NT2/D1 (cell line): ENCODE measurements around the gene SCIN.

Source experiments
- DNase-seq: peaks from one replicate; pipeline ENCODE4 v3.0.0-alpha.2; 2011; ENCODE audit warnings: low read depth, low spot score
- H3K27me3 ChIP-seq: 2 replicates; pipeline ENCODE4 v1.6.0; 2011; ENCODE audit warnings: mild to moderate bottlenecking; ENCODE audit not compliant: insufficient read length, insufficient read depth
- H3K36me3 ChIP-seq: 2 replicates; pipeline ENCODE4 v1.6.1; 2011; ENCODE audit warnings: mild to moderate bottlenecking, low read length, mixed read lengths; ENCODE audit not compliant: insufficient read depth, insufficient read length
- H3K4me1 ChIP-seq: 2 replicates; pipeline ENCODE4 v1.5.1; 2011; ENCODE audit not compliant: insufficient read depth, insufficient read length
- H3K4me3 ChIP-seq: 2 replicates; pipeline ENCODE4 v1.5.1; 2011; ENCODE audit warnings: low read depth; ENCODE audit not compliant: insufficient read length
- H3K9ac ChIP-seq: 2 replicates; pipeline ENCODE4 v1.6.0; 2011; ENCODE audit warnings: low read depth; ENCODE audit not compliant: insufficient read length
- H3K9me3 ChIP-seq: 2 replicates; pipeline ENCODE4 v1.5.1; 2011; ENCODE audit warnings: mild to moderate bottlenecking, low read length; ENCODE audit not compliant: insufficient read depth
- SUZ12 ChIP-seq: IDR thresholded peaks from 2 replicates; pipeline ENCODE4 v1.6.1; 2011; ENCODE audit not compliant: insufficient read length, insufficient read depth; ENCODE audit errors: extremely low read depth
- YY1 ChIP-seq: IDR thresholded peaks from 2 replicates; pipeline ENCODE4 v1.6.1; 2011; ENCODE audit not compliant: insufficient read length, insufficient read depth
- ZNF274 ChIP-seq: IDR thresholded peaks from 2 replicates; pipeline ENCODE4 v1.6.1; 2011; ENCODE audit warnings: mild to moderate bottlenecking, low read depth, low read length

Gene SCIN

DNA sequence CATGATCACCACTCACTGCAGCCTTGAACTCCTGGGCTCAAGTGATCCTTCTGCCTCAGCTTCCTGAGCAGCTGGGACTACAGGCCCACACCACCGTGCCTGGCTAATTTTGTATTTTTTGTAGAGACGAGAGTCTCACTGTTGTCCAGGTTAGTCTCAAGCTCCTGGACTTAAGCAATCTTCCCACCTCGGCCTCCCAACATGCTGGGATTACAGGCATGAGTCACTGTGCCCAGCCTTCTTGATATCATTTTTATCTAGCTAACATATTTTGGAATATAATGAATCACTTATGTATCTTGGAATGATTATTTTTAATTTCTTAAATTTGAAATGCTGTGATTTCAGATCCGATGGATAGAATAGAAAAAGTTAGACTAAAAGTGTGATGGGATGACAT lies 135.4 kb downstream of the SCIN start:
- no peak overlapping the region for H3K4me3 ChIP-seq
- TF ChIP-seq ZNF274 (no peak), SUZ12 (no peak), YY1 (no peak)
- H3K27me3 ChIP-seq = no peaks in the 10 kb centered on the region
- no peak overlapping the region for H3K9ac ChIP-seq
- no peaks in the 10 kb centered on the region for H3K4me1 ChIP-seq
- peaks cover 17% of the 10 kb centered on the region for H3K9me3 ChIP-seq
- DNase-seq = no peak
- no peaks in the 10 kb centered on the region for H3K36me3 ChIP-seq

DNA sequence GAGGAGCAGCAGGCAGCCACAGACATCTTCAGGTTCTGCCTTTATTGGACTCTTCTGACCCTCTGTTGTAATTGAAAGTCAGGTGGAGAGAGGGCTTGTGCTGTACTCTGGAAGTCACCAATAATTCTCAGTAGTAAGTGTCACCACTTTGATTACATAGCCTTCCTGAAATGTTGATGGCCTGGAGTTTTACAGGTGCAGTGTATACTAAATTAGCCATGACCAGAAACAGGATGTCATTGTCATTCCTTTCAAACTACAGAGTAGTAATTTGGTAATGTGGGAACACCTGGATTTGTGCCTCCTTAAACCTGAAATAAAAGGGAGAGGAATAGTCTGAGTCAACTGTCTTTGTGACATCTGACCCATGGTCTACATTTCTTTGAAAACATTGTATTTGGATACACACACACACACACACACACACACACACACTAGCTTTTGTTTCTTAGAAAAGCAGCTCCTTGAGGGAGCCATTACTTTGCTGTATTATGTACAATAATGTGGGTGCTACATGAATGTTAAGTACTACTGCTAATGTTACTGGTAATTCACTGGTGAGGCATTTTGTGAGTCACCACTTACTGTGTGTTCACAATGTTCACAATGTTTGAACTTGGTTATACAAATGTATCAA lies 136.5 kb downstream of the SCIN start:
- H3K27me3 ChIP-seq = no peaks in the 10 kb centered on the region
- H3K4me3 ChIP-seq = no peak overlapping the region
- no peaks in the 10 kb centered on the region for H3K36me3 ChIP-seq
- TF ChIP-seq SUZ12 = no peak
- TF ChIP-seq YY1 = no peak
- no peak for TF ChIP-seq ZNF274
- no peak for DNase-seq
- H3K4me1 ChIP-seq = no peaks in the 10 kb centered on the region
- H3K9ac ChIP-seq = no peak overlapping the region
- H3K9me3 ChIP-seq = peaks cover 6% of the 10 kb centered on the region

- H3K4me1 ChIP-seq = no peaks in the 10 kb centered on the region
- no peak overlapping the region for H3K4me3 ChIP-seq
- no peak for DNase-seq
- TF ChIP-seq YY1 (no peak), ZNF274 (no peak), SUZ12 (no peak)
- H3K27me3 ChIP-seq = no peaks in the 10 kb centered on the region
- no peak overlapping the region for H3K9ac ChIP-seq
- H3K36me3 ChIP-seq = no peaks in the 10 kb centered on the region
- no peaks in the 10 kb centered on the region for H3K9me3 ChIP-seq
Observed at GRCh38 chr7:12708314-12708713, 137.8 kb downstream of the SCIN start.
